Measurements from ENCODE around the gene CNDP1.

CNDP1 gene

GRCh38 chr18:74547860-74548259, 13.6 kb downstream of the CNDP1 start:
- Histone ChIP-seq H3K4me1 (ENCODE audit: control insufficient read depth, insufficient read depth, low read length) (no peaks in the 10 kb centered on the region), H3K36me3 (ENCODE audit: control insufficient read depth in 2 of 2, insufficient read depth in 1 of 2, low read length in 2 of 2) (no peaks in the 10 kb centered on the region), H3K4me3 (ENCODE audit: low read depth, low read length) (no peak overlapping the region), H3K9me3 (ENCODE audit: control insufficient read depth, insufficient read depth, low read depth, low read length) (no peaks in the 10 kb centered on the region), H3K27ac (ENCODE audit: extremely low read depth, low read depth, low read length) (no peak overlapping the region)
- POLR2A ChIA-PET = interaction anchor here (0.6 kb wide), 1 partner anchor 424 kb away, joined by 3 read pairs; no protein-coding TSS in a partner anchor
- CTCF ChIA-PET = interaction anchor here (0.6 to 0.8 kb wide), 2 partner anchors 213 to 338 kb away, joined by 3 to 4 read pairs; no protein-coding TSS in a partner anchor
- TF ChIP-seq ZNF394 (tag by site-specific recombination; IDR thresholded peaks at IDR 0.05; ENCODE audit: borderline replicate concordance) (no peak), ZNF146 (tag by site-specific recombination; IDR thresholded peaks at IDR 0.05) (no peak)

DNA sequence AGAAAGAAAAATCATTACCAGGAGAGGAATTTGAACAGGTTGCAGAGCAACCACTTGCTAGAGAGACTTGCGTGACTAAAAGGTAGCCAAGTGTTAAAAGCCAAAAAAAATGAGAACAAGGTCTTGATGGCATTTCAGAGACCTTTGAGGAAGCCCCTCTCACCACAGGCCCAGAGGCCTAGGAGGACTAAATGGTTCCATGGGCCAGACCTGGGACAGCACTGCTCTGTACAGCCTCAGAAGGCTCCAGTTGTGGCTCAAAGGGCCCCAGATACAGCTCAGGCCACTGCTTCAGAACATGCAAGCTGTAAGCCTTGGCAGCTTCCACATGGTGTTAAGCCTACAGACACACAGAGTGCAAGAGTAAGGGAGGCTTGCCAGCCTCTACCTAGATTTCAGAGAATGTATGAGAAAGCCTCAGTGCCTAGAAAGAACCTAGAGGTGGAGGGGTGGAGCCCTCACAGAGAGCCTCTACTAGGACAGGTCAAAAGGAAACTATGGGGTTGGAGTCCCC, 15.3 kb downstream of the CNDP1 start:
- CTCF ChIA-PET = interaction anchor here (1.0 to 1.3 kb wide), 2 partner anchors 199 to 201 kb away, joined by 3 to 4 read pairs; no protein-coding TSS in a partner anchor
- TF ChIP-seq ZNF596 (tag by site-specific recombination; IDR thresholded peaks at IDR 0.05) (no peak), ZNF175 (tag by site-specific recombination; IDR thresholded peaks at IDR 0.05) (no peak), ZNF391 (tag by site-specific recombination; IDR thresholded peaks at IDR 0.05; ENCODE audit: borderline replicate concordance, low read depth) (no peak), ZNF768 (tag by site-specific recombination; IDR thresholded peaks at IDR 0.05) (no peak), ZNF140 (tag by site-specific recombination; IDR thresholded peaks at IDR 0.05) (no peak), ZNF23 (tag by site-specific recombination; IDR thresholded peaks at IDR 0.05; ENCODE audit: borderline replicate concordance) (no peak), ZNF37A (tag by site-specific recombination; IDR thresholded peaks at IDR 0.05) (no peak), ZSCAN23 (tag by site-specific recombination; IDR thresholded peaks at IDR 0.05) (no peak), ZNF112 (tag by site-specific recombination; IDR thresholded peaks at IDR 0.05) (no peak), GLIS1 (tag by site-specific recombination; IDR thresholded peaks at IDR 0.05) (no peak), ZFHX2 (tag by site-specific recombination; conservative IDR thresholded peaks at IDR 0.05) (no peak), ZNF747 (tag by site-specific recombination; IDR thresholded peaks at IDR 0.05) (no peak), ZNF654 (tag by site-specific recombination; IDR thresholded peaks at IDR 0.05; ENCODE audit: low read depth) (no peak), ZNF473 (tag by site-specific recombination; IDR thresholded peaks at IDR 0.05) (no peak), ZBTB20 (tag by site-specific recombination; IDR thresholded peaks at IDR 0.05) (no peak), TRIM28 (IDR thresholded peaks at IDR 0.05; ENCODE audit: borderline replicate concordance, low read length) (peak; percentile 65; the same call in 1 of the 2 replicates), MEIS1 (CRISPR knock-in tag; IDR thresholded peaks at IDR 0.05; ENCODE audit: borderline replicate concordance) (no peak), ZNF585B (tag by site-specific recombination; IDR thresholded peaks at IDR 0.05) (peak; percentile 95), SETDB1 (IDR thresholded peaks at IDR 0.05; ENCODE audit: insufficient read length, low read length) (peak; percentile 95)
- TF ChIP-seq, protein P1, sequence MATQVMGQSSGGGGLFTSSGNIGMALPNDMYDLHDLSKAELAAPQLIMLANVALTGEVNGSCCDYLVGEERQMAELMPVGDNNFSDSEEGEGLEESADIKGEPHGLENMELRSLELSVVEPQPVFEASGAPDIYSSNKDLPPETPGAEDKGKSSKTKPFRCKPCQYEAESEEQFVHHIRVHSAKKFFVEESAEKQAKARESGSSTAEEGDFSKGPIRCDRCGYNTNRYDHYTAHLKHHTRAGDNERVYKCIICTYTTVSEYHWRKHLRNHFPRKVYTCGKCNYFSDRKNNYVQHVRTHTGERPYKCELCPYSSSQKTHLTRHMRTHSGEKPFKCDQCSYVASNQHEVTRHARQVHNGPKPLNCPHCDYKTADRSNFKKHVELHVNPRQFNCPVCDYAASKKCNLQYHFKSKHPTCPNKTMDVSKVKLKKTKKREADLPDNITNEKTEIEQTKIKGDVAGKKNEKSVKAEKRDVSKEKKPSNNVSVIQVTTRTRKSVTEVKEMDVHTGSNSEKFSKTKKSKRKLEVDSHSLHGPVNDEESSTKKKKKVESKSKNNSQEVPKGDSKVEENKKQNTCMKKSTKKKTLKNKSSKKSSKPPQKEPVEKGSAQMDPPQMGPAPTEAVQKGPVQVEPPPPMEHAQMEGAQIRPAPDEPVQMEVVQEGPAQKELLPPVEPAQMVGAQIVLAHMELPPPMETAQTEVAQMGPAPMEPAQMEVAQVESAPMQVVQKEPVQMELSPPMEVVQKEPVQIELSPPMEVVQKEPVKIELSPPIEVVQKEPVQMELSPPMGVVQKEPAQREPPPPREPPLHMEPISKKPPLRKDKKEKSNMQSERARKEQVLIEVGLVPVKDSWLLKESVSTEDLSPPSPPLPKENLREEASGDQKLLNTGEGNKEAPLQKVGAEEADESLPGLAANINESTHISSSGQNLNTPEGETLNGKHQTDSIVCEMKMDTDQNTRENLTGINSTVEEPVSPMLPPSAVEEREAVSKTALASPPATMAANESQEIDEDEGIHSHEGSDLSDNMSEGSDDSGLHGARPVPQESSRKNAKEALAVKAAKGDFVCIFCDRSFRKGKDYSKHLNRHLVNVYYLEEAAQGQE (tag by site-specific recombination; IDR thresholded peaks at IDR 0.05) = no peak
- TF ChIP-seq, protein P2, sequence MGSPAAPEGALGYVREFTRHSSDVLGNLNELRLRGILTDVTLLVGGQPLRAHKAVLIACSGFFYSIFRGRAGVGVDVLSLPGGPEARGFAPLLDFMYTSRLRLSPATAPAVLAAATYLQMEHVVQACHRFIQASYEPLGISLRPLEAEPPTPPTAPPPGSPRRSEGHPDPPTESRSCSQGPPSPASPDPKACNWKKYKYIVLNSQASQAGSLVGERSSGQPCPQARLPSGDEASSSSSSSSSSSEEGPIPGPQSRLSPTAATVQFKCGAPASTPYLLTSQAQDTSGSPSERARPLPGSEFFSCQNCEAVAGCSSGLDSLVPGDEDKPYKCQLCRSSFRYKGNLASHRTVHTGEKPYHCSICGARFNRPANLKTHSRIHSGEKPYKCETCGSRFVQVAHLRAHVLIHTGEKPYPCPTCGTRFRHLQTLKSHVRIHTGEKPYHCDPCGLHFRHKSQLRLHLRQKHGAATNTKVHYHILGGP (tag by site-specific recombination; IDR thresholded peaks at IDR 0.05) = no peak
- TF ChIP-seq, protein P3, sequence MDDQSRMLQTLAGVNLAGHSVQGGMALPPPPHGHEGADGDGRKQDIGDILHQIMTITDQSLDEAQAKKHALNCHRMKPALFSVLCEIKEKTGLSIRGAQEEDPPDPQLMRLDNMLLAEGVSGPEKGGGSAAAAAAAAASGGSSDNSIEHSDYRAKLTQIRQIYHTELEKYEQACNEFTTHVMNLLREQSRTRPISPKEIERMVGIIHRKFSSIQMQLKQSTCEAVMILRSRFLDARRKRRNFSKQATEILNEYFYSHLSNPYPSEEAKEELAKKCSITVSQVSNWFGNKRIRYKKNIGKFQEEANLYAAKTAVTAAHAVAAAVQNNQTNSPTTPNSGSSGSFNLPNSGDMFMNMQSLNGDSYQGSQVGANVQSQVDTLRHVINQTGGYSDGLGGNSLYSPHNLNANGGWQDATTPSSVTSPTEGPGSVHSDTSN (CRISPR knock-in tag; IDR thresholded peaks at IDR 0.05) = no peak

More for the DNA sequence above, 15.3 kb downstream of the CNDP1 start:
- no peaks in the 10 kb centered on the region for H3K4me1 ChIP-seq (ENCODE audit: control insufficient read depth, insufficient read depth, low read length)
- no peaks in the 10 kb centered on the region for H3K9me3 ChIP-seq (ENCODE audit: control insufficient read depth, insufficient read depth, low read depth, low read length)
- no peaks in the 10 kb centered on the region for H3K36me3 ChIP-seq (ENCODE audit: control insufficient read depth in 2 of 2, insufficient read depth in 1 of 2, low read length in 2 of 2)
- H3K27ac ChIP-seq (ENCODE audit: extremely low read depth, low read depth, low read length) = no peak overlapping the region
- H3K4me3 ChIP-seq (ENCODE audit: low read depth, low read length) = no peak overlapping the region
- POLR2A ChIA-PET = no interaction called here

Measured in HEK293 (cell line).